Thoracic aorta (tissue), 2 donors: Measurements from ENCODE around the gene CDH23. TPM values are rescaled to one million over a fixed set of nuclear protein-coding genes. Genes with fewer than 3 reads are reported as not detected.

ENCODE experiments used
- ATAC-seq: fragments of 150-250 bp; one replicate; pipeline ENCODE4 v1.8.0; 2017; ENCODE audit warnings: low read depth; ENCODE audit not compliant: insufficient number of reproducible peaks, low FRiP score
- DNase-seq: peaks from one replicate; pipeline ENCODE4 v3.0.0-alpha.2; 2020; ENCODE audit warnings: low spot score
- H3K27ac ChIP-seq, 2 donors: fragments of 200-600 bp; sonication (generic); 1 replicate in 1 of 2; 2 replicates in 1 of 2; pipeline ENCODE4 v1.5.1; 2016; ENCODE audit warnings: mild to moderate bottlenecking in 2 of 2, moderate library complexity in 2 of 2
- H3K27me3 ChIP-seq: fragments of 200-600 bp; sonication (generic); replicated peaks from 2 replicates; pipeline ENCODE4 v1.6.0; 2016; ENCODE audit warnings: mild to moderate bottlenecking; ENCODE audit not compliant: insufficient read depth
- H3K36me3 ChIP-seq: fragments of 200-600 bp; sonication (generic); one replicate; pipeline ENCODE4 v1.5.1; 2016
- H3K4me1 ChIP-seq, 2 donors: fragments of 200-600 bp; sonication (generic); 1 replicate in 1 of 2; 2 replicates in 1 of 2; pipeline versions ENCODE4 v1.5.1 to v1.6.0; 2016; ENCODE audit warnings: low read depth in 2 of 2, mild to moderate bottlenecking in 1 of 2; ENCODE audit not compliant: control insufficient read depth in 1 of 2
- H3K4me3 ChIP-seq: fragments of 200-600 bp; sonication (generic); 2 replicates; pipeline ENCODE4 v1.5.1; 2016; ENCODE audit warnings: mild to moderate bottlenecking
- H3K9me3 ChIP-seq: fragments of 200-600 bp; sonication (generic); 2 replicates; pipeline ENCODE4 v1.5.1; 2016
- CTCF ChIP-seq: fragments of 200-600 bp; sonication (generic); IDR thresholded peaks from one replicate; pipeline ENCODE4 v1.5.1; 2019; ENCODE audit warnings: antibody characterized with exemption
- total RNA-seq, 2 donors: library from RNA; depleted of rRNA; stranded (reverse); fragments of >200 nt; gene quantifications; one replicate each; pipeline versions ENCODE4 v1.1.0 to v1.2.3, GENCODE V29; 2016

CDH23 gene
- total RNA-seq, 2 donors from 2014 or later = 10.6 to 10.8 TPM

- Histone ChIP-seq H3K4me1 (peaks cover 0 to 2% of the 10 kb centered on the region in 2 donors), H3K27ac (no peak overlapping the region), H3K9me3 (no peaks in the 10 kb centered on the region), H3K27me3 (no peaks in the 10 kb centered on the region), H3K36me3 (no peaks in the 10 kb centered on the region), H3K4me3 (no peak overlapping the region)
- no peak for DNase-seq
- TF ChIP-seq CTCF = no peak
- ATAC-seq = no peak
These were observed 342.7 kb downstream of the CDH23 start for GRCh38 chr10:71739358-71739900.

GRCh38 chr10:71740069-71740653, 343.4 kb downstream of the CDH23 start:
- Histone ChIP-seq H3K4me1 (peaks cover 0 to 2% of the 10 kb centered on the region in 2 donors), H3K27ac (no peak overlapping the region), H3K9me3 (no peaks in the 10 kb centered on the region), H3K36me3 (no peaks in the 10 kb centered on the region), H3K27me3 (no peaks in the 10 kb centered on the region), H3K4me3 (no peak overlapping the region)
- no peak for DNase-seq
- no peak for ATAC-seq
- no peak for TF ChIP-seq CTCF

- TF ChIP-seq CTCF = no peak
- H3K27me3 ChIP-seq = no peaks in the 10 kb centered on the region
- H3K9me3 ChIP-seq = no peaks in the 10 kb centered on the region
- H3K4me1 ChIP-seq = peaks cover 0 to 2% of the 10 kb centered on the region in 2 donors
- no peak overlapping the region for H3K4me3 ChIP-seq
- DNase-seq (no peak), ATAC-seq (no peak)
- no peak overlapping the region for H3K27ac ChIP-seq
- no peaks in the 10 kb centered on the region for H3K36me3 ChIP-seq
These were observed 344.3 kb downstream of the CDH23 start for GRCh38 chr10:71741029-71741428.

- TF ChIP-seq CTCF = no peak
- no peaks in the 10 kb centered on the region for H3K9me3 ChIP-seq
- ATAC-seq (no peak), DNase-seq (no peak)
- no peak overlapping the region for H3K27ac ChIP-seq
- no peak overlapping the region for H3K4me3 ChIP-seq
- no peaks in the 10 kb centered on the region for H3K36me3 ChIP-seq
- no peaks in the 10 kb centered on the region for H3K27me3 ChIP-seq
- H3K4me1 ChIP-seq = peaks cover 4 to 5% of the 10 kb centered on the region in 2 donors
These were observed 345.0 kb downstream of the CDH23 start for GRCh38 chr10:71741671-71742070.

GRCh38 chr10:71742301-71743088, 345.8 kb downstream of the CDH23 start:
- DNase-seq (no peak), ATAC-seq (no peak)
- Histone ChIP-seq H3K27me3 (no peaks in the 10 kb centered on the region), H3K4me3 (no peak overlapping the region), H3K27ac (no peak overlapping the region), H3K36me3 (no peaks in the 10 kb centered on the region), H3K9me3 (no peaks in the 10 kb centered on the region), H3K4me1 (peaks cover 7 to 12% of the 10 kb centered on the region in 2 donors)
- no peak for TF ChIP-seq CTCF
